Stimulated activated CD4-positive, alpha-beta T cell treated with anti-CD3 and anti-CD28 coated beads, TNF-alpha, amount 100 ng/mL, for 4 hours (primary cell): ENCODE data around the gene MRPL24.
"Not testable (repeated sequence)": the region's sequence is repeated elsewhere in the genome, so short reads cannot be mapped to it uniquely, and the experiment has no call there.

ENCODE experiments used
- DNase-seq, 3 experiments: peaks; one replicate each; pipeline ENCODE4 v3.0.0-alpha.2; 2020; ENCODE audit warnings: low read depth in 3 of 3

Gene MRPL24

GRCh38 chr1:156760092-156760795 is 19.4 kb upstream of the MRPL24 start:
- DNase-seq, result no peak

- not testable (repeated sequence) for DNase-seq
Measured at GRCh38 chr1:156757572-156758253, 16.8 kb upstream of the MRPL24 start.

- no peak for DNase-seq
Measured at GRCh38 chr1:156756355-156756754, 15.5 kb upstream of the MRPL24 start.

GRCh38 chr1:156755527-156755950 is 14.7 kb upstream of the MRPL24 start:
- DNase-seq, result no peak

GRCh38 chr1:156754219-156754618 is 13.3 kb upstream of the MRPL24 start:
- DNase-seq, result no peak

GRCh38 chr1:156752843-156753482 is 12.1 kb upstream of the MRPL24 start:
- DNase-seq, result no peak

- DNase-seq, result peak; percentile 93 to 96 (median 96)
Measured at GRCh38 chr1:156751757-156752481, 11.0 kb upstream of the MRPL24 start.

GRCh38 chr1:156751451-156751756 is 10.5 kb upstream of the MRPL24 start, which contains the start of gene HDGF:
HDGF (minus strand) TSS chr1:156751675; CDS start chr1:156751429, 246 bp downstream.
- no peak for DNase-seq

GRCh38 chr1:156750711-156751450 is 10.0 kb upstream of the MRPL24 start:
- DNase-seq, result no peak

- peak in 1 of 3 experiments; percentile 47 for DNase-seq
Measured at GRCh38 chr1:156750191-156750672, 9.3 kb upstream of the MRPL24 start.

GRCh38 chr1:156749419-156750118 is 8.7 kb upstream of the MRPL24 start:
- DNase-seq, result no peak

- no peak for DNase-seq
Measured at GRCh38 chr1:156748670-156749418, 8.0 kb upstream of the MRPL24 start.

GRCh38 chr1:156747742-156748669 is 7.1 kb upstream of the MRPL24 start:
- no peak for DNase-seq

- no peak for DNase-seq
Measured at GRCh38 chr1:156746728-156747631, 6.1 kb upstream of the MRPL24 start.

- no peak for DNase-seq
Measured at GRCh38 chr1:156746406-156746727, 5.5 kb upstream of the MRPL24 start.

GRCh38 chr1:156745881-156746280 is 5.0 kb upstream of the MRPL24 start:
- DNase-seq, result no peak

- DNase-seq, result no peak
Measured at GRCh38 chr1:156744786-156745419, 4.0 kb upstream of the MRPL24 start.

GRCh38 chr1:156744344-156744743 is 3.5 kb upstream of the MRPL24 start:
- DNase-seq, result no peak
